ENCODE data around the gene SERPINB3.

Gene SERPINB3

DNA sequence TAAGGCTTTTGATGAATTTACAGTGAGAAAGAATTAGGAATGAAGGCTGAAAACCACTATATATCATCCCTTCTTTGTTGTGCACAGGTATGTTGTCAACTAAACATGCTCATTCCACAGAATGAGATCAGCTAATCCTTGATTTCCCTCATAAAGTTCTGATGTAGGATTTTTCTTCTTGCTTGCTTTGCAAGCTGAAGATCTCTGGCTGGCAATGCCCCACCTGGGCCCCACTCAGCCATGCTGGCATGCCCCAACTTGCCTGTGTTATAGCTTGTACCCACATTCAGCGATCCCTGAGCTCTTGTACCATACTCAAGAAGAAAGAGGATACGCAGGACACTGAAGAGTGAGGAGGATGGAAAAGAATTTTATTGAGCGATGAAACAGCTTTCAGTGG, 23.0 kb upstream of the SERPINB3 start:
- Histone ChIP-seq H3K27ac (ENCODE audit: low read depth, low read length) (no peak overlapping the region), H3K4me3 (ENCODE audit: low read length) (no peak overlapping the region), H3K4me2 (ENCODE audit: low read length) (no peak overlapping the region), H3K79me2 (ENCODE audit: control insufficient read depth, low read length) (no peaks in the 10 kb centered on the region), H3K9me3 (ENCODE audit: control insufficient read depth, insufficient read depth, low read length) (no peaks in the 10 kb centered on the region; the same call in 1 of the 2 replicates), H3K9me2 (replicated peaks; ENCODE audit: control insufficient read depth, low read length) (no peaks in the 10 kb centered on the region), H3K36me3 (ENCODE audit: control insufficient read depth, low read length) (no peaks in the 10 kb centered on the region), H3K27me3 (ENCODE audit: control insufficient read depth, low read length) (no peaks in the 10 kb centered on the region), H3F3A (ENCODE audit: control insufficient read depth, insufficient read depth) (no peaks in the 10 kb centered on the region), H4K20me1 (ENCODE audit: control insufficient read depth, insufficient read depth, low read depth, low read length) (no peaks in the 10 kb centered on the region), H3K4me1 (ENCODE audit: control insufficient read depth, low read length) (no peaks in the 10 kb centered on the region)
- TF ChIP-seq, protein P1, sequence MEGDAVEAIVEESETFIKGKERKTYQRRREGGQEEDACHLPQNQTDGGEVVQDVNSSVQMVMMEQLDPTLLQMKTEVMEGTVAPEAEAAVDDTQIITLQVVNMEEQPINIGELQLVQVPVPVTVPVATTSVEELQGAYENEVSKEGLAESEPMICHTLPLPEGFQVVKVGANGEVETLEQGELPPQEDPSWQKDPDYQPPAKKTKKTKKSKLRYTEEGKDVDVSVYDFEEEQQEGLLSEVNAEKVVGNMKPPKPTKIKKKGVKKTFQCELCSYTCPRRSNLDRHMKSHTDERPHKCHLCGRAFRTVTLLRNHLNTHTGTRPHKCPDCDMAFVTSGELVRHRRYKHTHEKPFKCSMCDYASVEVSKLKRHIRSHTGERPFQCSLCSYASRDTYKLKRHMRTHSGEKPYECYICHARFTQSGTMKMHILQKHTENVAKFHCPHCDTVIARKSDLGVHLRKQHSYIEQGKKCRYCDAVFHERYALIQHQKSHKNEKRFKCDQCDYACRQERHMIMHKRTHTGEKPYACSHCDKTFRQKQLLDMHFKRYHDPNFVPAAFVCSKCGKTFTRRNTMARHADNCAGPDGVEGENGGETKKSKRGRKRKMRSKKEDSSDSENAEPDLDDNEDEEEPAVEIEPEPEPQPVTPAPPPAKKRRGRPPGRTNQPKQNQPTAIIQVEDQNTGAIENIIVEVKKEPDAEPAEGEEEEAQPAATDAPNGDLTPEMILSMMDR (IDR thresholded peaks at IDR 0.05; ENCODE audit: low read depth, low read length, poor library complexity, severe bottlenecking), result no peak
- no peak for TF ChIP-seq EZH2phosphoT487 (IDR thresholded peaks at IDR 0.05; ENCODE audit: borderline replicate concordance, low read length)

DNA sequence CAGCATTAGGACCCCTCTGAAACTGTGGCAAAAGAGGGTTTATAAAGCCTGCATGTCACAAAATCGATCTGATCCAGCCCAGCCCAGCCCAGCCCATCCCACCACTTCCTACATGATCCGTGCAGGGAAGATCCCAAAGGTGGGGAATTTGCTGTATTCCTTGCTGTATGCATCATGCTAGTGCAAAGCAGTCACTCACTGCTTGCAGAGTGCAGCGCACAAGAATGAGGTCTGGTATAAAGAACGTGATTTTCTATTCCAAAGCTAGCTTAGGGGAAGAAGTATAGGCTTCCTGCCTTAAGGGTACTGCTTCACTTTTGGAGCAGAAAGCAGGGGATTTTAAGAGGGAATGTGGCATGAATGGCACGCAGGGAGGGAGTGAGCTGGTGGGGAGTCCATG, 22.2 kb upstream of the SERPINB3 start:
- H3K9me3 ChIP-seq (ENCODE audit: control insufficient read depth, insufficient read depth, low read length), result no peaks in the 10 kb centered on the region; the same call in 1 of the 2 replicates
- TF ChIP-seq, protein P1 (IDR thresholded peaks at IDR 0.05; ENCODE audit: low read depth, low read length, poor library complexity, severe bottlenecking), result no peak
- TF ChIP-seq EZH2phosphoT487 (IDR thresholded peaks at IDR 0.05; ENCODE audit: borderline replicate concordance, low read length), result no peak
- no peak overlapping the region for H3K4me2 ChIP-seq (ENCODE audit: low read length)

DNA sequence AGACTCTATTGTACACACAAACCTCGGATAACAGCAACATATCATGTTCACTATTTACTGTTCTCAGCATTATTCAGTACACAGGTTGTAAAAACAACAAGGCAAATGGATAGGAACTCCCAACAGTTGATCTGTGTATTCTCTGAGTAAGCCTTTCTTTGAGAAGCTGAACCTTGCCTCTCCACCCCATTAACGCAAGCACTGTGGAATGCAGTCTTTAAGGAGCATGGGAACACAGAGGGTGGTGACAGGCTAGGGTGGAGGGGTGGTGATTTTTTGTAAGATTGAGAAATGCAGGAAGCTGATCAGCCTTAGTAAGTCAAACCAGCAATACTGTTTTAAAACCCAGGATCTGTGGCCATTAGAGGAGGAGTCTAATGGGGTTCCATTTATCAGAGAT, 21.5 kb upstream of the SERPINB3 start:
- H3F3A ChIP-seq (ENCODE audit: control insufficient read depth, insufficient read depth), result no peaks in the 10 kb centered on the region
- no peaks in the 10 kb centered on the region for H3K36me3 ChIP-seq (ENCODE audit: control insufficient read depth, low read length)
- H3K27ac ChIP-seq (ENCODE audit: low read depth, low read length), result no peak overlapping the region
- no peaks in the 10 kb centered on the region; the same call in 1 of the 2 replicates for H3K9me3 ChIP-seq (ENCODE audit: control insufficient read depth, insufficient read depth, low read length)
- H3K79me2 ChIP-seq (ENCODE audit: control insufficient read depth, low read length), result no peaks in the 10 kb centered on the region
- H3K27me3 ChIP-seq (ENCODE audit: control insufficient read depth, low read length), result no peaks in the 10 kb centered on the region
- no peak overlapping the region for H3K4me2 ChIP-seq (ENCODE audit: low read length)
- H3K9me2 ChIP-seq (replicated peaks; ENCODE audit: control insufficient read depth, low read length), result no peaks in the 10 kb centered on the region
- no peak overlapping the region for H3K4me3 ChIP-seq (ENCODE audit: low read length)
- H4K20me1 ChIP-seq (ENCODE audit: control insufficient read depth, insufficient read depth, low read depth, low read length), result no peaks in the 10 kb centered on the region
- no peak for TF ChIP-seq EZH2phosphoT487 (IDR thresholded peaks at IDR 0.05; ENCODE audit: borderline replicate concordance, low read length)
- TF ChIP-seq, protein P1 (IDR thresholded peaks at IDR 0.05; ENCODE audit: low read depth, low read length, poor library complexity, severe bottlenecking), result no peak
- no peaks in the 10 kb centered on the region for H3K4me1 ChIP-seq (ENCODE audit: control insufficient read depth, low read length)

More for the DNA sequence above, 22.2 kb upstream of the SERPINB3 start:
- Histone ChIP-seq H3K27ac (ENCODE audit: low read depth, low read length) (no peak overlapping the region), H3K9me2 (replicated peaks; ENCODE audit: control insufficient read depth, low read length) (no peaks in the 10 kb centered on the region), H4K20me1 (ENCODE audit: control insufficient read depth, insufficient read depth, low read depth, low read length) (no peaks in the 10 kb centered on the region), H3K4me1 (ENCODE audit: control insufficient read depth, low read length) (no peaks in the 10 kb centered on the region), H3K36me3 (ENCODE audit: control insufficient read depth, low read length) (no peaks in the 10 kb centered on the region), H3K79me2 (ENCODE audit: control insufficient read depth, low read length) (no peaks in the 10 kb centered on the region), H3F3A (ENCODE audit: control insufficient read depth, insufficient read depth) (no peaks in the 10 kb centered on the region), H3K27me3 (ENCODE audit: control insufficient read depth, low read length) (no peaks in the 10 kb centered on the region), H3K4me3 (ENCODE audit: low read length) (no peak overlapping the region)
